PC-9 (cell line): ENCODE results near the gene LRRC7. TPM values are rescaled to one million over a fixed set of nuclear protein-coding genes. Genes with fewer than 3 reads are reported as not detected.

Experiments
- BruUV-seq: library from RNA; stranded (reverse); fragments of 400-500 nt; replicated peaks from 2 replicates; lab custom pipeline; 2021; lab: Mats Ljungman, UMichigan
- CTCF ChIA-PET: fragments of 300-600 bp; sonication (Branson Sonifier 250); formaldehyde crosslinking; loops from one replicate; lab custom pipeline; 2022; ENCODE audit warnings: antibody characterized with exemption; lab: Charles Lee
- POLR2A ChIA-PET: fragments of 300-600 bp; sonication (Branson Sonifier 250); formaldehyde crosslinking; loops from one replicate; lab custom pipeline; 2022; ENCODE audit warnings: antibody characterized with exemption; ENCODE audit not compliant: unreplicated experiment; lab: Charles Lee
- DNase-seq, 2 experiments: peaks; one replicate each; pipeline versions ENCODE4 v3.0.0 to v3.0.0-alpha.2; 2015 to 2022; ENCODE audit warnings: mixed read lengths in 1 of 2
- H2AFZ ChIP-seq: fragments of 200-600 bp; sonication (generic); 2 replicates; pipeline ENCODE4 v1.8.1; 2017; ENCODE audit warnings: antibody characterized with exemption
- H3F3A ChIP-seq: fragments of 200-600 bp; sonication (generic); 2 replicates; pipeline ENCODE4 v1.8.1; 2017; ENCODE audit warnings: antibody characterized with exemption, mild to moderate bottlenecking, low read depth; ENCODE audit not compliant: insufficient read depth
- H3K27ac ChIP-seq: fragments of 200-600 bp; sonication (generic); 2 replicates; pipeline ENCODE4 v1.6.1; 2016; ENCODE audit warnings: mixed run types
- H3K27me3 ChIP-seq: fragments of 200-600 bp; sonication (generic); 2 replicates; pipeline ENCODE4 v1.6.1; 2016; ENCODE audit warnings: low read depth, mixed run types; ENCODE audit not compliant: insufficient read depth
- H3K36me3 ChIP-seq: fragments of 200-600 bp; sonication (generic); 2 replicates; pipeline ENCODE4 v1.6.1; 2016; ENCODE audit warnings: low read depth, mixed run types
- H3K4me1 ChIP-seq: fragments of 200-600 bp; sonication (generic); replicated peaks from 2 replicates; pipeline ENCODE4 v1.6.1; 2016; ENCODE audit warnings: mixed run types; ENCODE audit not compliant: insufficient read depth
- H3K4me2 ChIP-seq: fragments of 200-600 bp; sonication (generic); 2 replicates; pipeline ENCODE4 v1.6.1; 2017; ENCODE audit warnings: mixed run types
- H3K4me3 ChIP-seq: fragments of 200-600 bp; sonication (generic); 2 replicates; pipeline ENCODE4 v1.6.1; 2016; ENCODE audit warnings: mixed run types
- H3K79me2 ChIP-seq: fragments of 200-600 bp; sonication (generic); 2 replicates; pipeline ENCODE4 v1.6.1; 2017; ENCODE audit warnings: low read depth, mixed run types
- H3K9me2 ChIP-seq: fragments of 200-600 bp; sonication (generic); 2 replicates; pipeline ENCODE4 v1.8.1; 2017; ENCODE audit warnings: mild to moderate bottlenecking; ENCODE audit not compliant: insufficient read depth
- H3K9me3 ChIP-seq: fragments of 200-600 bp; sonication (generic); 2 replicates; pipeline ENCODE4 v1.8.1; 2016; ENCODE audit warnings: low read depth; ENCODE audit not compliant: insufficient read depth
- H4K20me1 ChIP-seq: fragments of 200-600 bp; sonication (generic); 2 replicates; pipeline ENCODE4 v1.8.1; 2017; ENCODE audit not compliant: insufficient read depth
- EZH2 ChIP-seq: fragments of 200-600 bp; sonication (generic); IDR thresholded peaks from 2 replicates; pipeline ENCODE4 v1.8.0; 2017; ENCODE audit warnings: antibody characterized with exemption, low read depth
- intact Hi-C: fragments of 100-400 bp; cut with micrococcal nuclease; formaldehyde crosslinking; loops from one replicate; pipeline ENCODE4 v1.10.0; 2022; ENCODE audit not compliant: unreplicated experiment
- total RNA-seq: library from RNA; stranded (reverse); gene quantifications from 2 replicates; pipeline ENCODE4 v1.2.3, GENCODE V29; 2021
- TF ChIP-seq, protein P1 (sequence below): fragments of 200-600 bp; sonication (generic); conservative IDR thresholded peaks from 2 replicates; pipeline ENCODE4 v1.6.1; 2017; ENCODE audit warnings: mixed run types, antibody characterized with exemption, mild to moderate bottlenecking, moderate library complexity

Gene LRRC7
- total RNA-seq, 1 experiment from 2014 or later, result not detected

DNA sequence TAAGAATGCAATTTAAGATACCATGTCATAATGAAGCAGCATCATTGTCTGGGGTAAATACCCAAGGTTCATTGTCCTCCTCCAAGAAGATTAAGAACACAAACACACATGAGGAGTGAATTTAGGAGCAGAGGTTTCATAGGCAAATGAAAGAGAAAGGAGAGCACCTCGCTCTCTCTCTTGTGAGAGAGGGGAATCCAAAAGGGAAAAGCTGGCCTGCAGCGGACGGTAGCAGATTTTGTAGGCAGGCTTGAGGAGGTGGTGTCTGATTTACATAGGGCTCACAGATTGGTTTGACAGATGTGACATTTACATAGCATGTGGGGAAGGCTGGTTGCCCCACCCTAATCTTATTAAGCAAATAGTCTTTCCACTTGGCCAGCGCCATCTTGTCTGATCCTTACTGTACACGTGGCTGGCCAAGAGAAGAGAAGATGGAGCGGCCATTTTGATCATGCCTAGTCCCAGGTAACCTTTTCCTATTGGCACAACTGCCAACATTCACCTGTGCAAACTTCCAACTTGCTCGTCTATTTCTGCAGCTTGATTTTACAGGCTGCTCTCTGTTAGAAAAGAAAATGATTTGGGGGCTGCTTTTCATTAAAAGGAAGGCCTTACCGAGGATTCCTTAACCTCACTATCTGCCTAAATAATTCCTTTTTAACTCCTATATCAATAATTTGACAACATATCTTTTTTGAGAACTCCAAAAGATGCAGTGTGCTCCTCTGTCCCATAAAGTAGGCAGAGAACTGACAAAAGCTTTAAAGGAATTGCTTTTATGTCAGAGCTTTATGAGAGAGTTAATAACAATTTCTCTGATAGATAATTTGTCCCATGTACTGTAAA is 16.0 kb upstream of the LRRC7 start:
- ChIA-PET POLR2A (interaction anchor here (0.5 kb wide), 1 partner anchor 88 kb away, joined by 5 read pairs; no protein-coding TSS in a partner anchor), CTCF (no interaction called here)
- Histone ChIP-seq H3K4me1 (no peaks in the 10 kb centered on the region), H3K4me3 (no peak overlapping the region), H3K9me3 (no peaks in the 10 kb centered on the region), H3F3A (no peaks in the 10 kb centered on the region), H2AFZ (no peak overlapping the region), H4K20me1 (no peaks in the 10 kb centered on the region), H3K79me2 (no peaks in the 10 kb centered on the region), H3K36me3 (no peaks in the 10 kb centered on the region), H3K27ac (no peak overlapping the region), H3K27me3 (no peaks in the 10 kb centered on the region), H3K4me2 (no peak overlapping the region), H3K9me2 (no peaks in the 10 kb centered on the region)
- no peak for TF ChIP-seq EZH2
- BruUV-seq, result no TSS peak
- peak in 1 of 2 experiments; percentile 45 for DNase-seq
- intact Hi-C loops, result no loop called here

DNA sequence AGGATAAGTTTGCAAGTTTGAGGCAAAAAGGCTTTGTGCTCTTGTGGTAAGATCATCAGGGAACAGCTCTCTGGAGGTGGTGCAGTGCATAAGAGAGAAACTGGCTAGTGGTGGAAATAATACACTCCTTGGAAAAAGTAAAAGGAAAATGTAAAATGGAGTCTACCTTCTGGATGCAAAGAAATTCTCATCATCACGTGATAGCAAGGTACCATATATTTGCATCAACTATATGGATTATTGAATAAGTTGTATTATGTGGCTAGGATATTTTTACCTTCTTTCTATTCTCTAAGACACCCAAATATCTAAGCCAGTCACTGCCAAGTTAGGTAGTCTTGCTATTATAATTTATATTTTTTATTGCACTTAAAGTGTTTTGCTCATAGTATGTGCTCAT is 14.0 kb upstream of the LRRC7 start:
- no peaks in the 10 kb centered on the region for H3K9me3 ChIP-seq
- TF ChIP-seq, protein P1, sequence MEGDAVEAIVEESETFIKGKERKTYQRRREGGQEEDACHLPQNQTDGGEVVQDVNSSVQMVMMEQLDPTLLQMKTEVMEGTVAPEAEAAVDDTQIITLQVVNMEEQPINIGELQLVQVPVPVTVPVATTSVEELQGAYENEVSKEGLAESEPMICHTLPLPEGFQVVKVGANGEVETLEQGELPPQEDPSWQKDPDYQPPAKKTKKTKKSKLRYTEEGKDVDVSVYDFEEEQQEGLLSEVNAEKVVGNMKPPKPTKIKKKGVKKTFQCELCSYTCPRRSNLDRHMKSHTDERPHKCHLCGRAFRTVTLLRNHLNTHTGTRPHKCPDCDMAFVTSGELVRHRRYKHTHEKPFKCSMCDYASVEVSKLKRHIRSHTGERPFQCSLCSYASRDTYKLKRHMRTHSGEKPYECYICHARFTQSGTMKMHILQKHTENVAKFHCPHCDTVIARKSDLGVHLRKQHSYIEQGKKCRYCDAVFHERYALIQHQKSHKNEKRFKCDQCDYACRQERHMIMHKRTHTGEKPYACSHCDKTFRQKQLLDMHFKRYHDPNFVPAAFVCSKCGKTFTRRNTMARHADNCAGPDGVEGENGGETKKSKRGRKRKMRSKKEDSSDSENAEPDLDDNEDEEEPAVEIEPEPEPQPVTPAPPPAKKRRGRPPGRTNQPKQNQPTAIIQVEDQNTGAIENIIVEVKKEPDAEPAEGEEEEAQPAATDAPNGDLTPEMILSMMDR, result no peak
- no peak for TF ChIP-seq EZH2
- no peaks in the 10 kb centered on the region for H4K20me1 ChIP-seq
- H3K79me2 ChIP-seq, result no peaks in the 10 kb centered on the region
- CTCF ChIA-PET, result no interaction called here
- H2AFZ ChIP-seq, result no peak overlapping the region
- no peaks in the 10 kb centered on the region for H3K27me3 ChIP-seq
- H3K4me1 ChIP-seq, result no peaks in the 10 kb centered on the region
- no peaks in the 10 kb centered on the region for H3F3A ChIP-seq
- DNase-seq, result no peak
- no TSS peak for BruUV-seq
- no peak overlapping the region for H3K27ac ChIP-seq
- no peaks in the 10 kb centered on the region for H3K36me3 ChIP-seq
- H3K9me2 ChIP-seq, result no peaks in the 10 kb centered on the region
- no peak overlapping the region for H3K4me2 ChIP-seq
- no peak overlapping the region for H3K4me3 ChIP-seq
- intact Hi-C loops, result no loop called here
- POLR2A ChIA-PET, result no interaction called here

DNA sequence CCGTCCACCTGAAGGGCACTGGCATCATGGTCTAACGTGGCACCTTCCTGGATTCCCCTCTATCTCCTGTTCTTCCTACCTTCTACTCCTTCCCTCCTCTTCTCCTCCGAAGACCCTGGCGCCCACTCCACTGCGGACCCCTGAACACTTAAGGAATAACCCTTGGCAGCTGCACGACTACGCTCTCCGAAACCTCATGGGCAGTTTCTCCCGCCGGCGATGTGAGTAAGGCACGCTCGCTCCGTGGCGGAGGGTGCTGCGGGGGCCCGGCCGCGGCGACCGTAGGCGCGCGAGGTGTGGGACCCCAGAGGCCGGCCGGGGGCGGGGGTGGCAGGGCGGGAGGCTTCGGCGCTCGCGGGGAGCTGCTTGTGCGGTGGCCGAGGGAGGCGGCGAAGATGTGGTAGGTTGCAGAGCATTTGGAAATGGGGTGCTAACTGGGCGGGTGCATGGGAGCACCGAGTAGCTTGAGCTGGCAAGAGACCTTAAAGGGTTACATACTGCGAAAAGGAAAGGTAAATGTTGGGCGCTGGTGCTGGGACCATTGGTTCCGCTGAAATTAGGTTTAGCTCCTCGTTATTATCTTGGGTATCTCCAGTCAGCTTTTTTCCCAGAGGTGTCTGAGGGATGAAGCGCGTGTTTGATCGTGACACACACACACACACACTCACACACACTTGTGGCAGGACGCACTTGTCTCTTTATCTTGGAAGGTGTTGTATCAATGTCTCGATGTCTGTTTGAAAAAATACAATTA is 876 bp downstream of the LRRC7 start:
- no peaks in the 10 kb centered on the region for H3K9me3 ChIP-seq
- TF ChIP-seq, protein P1, result no peak
- intact Hi-C loops, result no loop called here
- H3K9me2 ChIP-seq, result no peaks in the 10 kb centered on the region
- H3K4me2 ChIP-seq, result peak overlapping the region; percentile 79; the same call in 1 of the 2 replicates
- CTCF ChIA-PET, result interaction anchor here (0.5 kb wide), 1 partner anchor 14 kb away, joined by 3 read pairs; no protein-coding TSS in a partner anchor
- no peaks in the 10 kb centered on the region for H3K36me3 ChIP-seq
- POLR2A ChIA-PET, result no interaction called here
- H3K27me3 ChIP-seq, result peaks cover 8% of the 10 kb centered on the region; the same call in 1 of the 2 replicates
- H3K79me2 ChIP-seq, result no peaks in the 10 kb centered on the region
- H3F3A ChIP-seq, result no peaks in the 10 kb centered on the region
- no peak overlapping the region for H2AFZ ChIP-seq
- DNase-seq, result no peak
- no peaks in the 10 kb centered on the region for H4K20me1 ChIP-seq
- BruUV-seq, result no TSS peak
- no peak overlapping the region for H3K27ac ChIP-seq
- no peaks in the 10 kb centered on the region for H3K4me1 ChIP-seq
- no peak overlapping the region; the same call in 1 of the 2 replicates for H3K4me3 ChIP-seq
